ENCODE results near the gene FGF2.

Gene FGF2

GRCh38 chr4:122842392-122842791 is 15.8 kb downstream of the FGF2 start:
- ChIA-PET POLR2A (no interaction called here), CTCF (no interaction called here)
- TF ChIP-seq ZSCAN4 (tag by site-specific recombination; IDR thresholded peaks at IDR 0.05) (no peak), ZNF155 (tag by site-specific recombination; IDR thresholded peaks at IDR 0.05) (no peak), ZNF391 (tag by site-specific recombination; IDR thresholded peaks at IDR 0.05; ENCODE audit: borderline replicate concordance, low read depth) (no peak), ZNF585B (tag by site-specific recombination; IDR thresholded peaks at IDR 0.05) (no peak), ZFP37 (tag by site-specific recombination; IDR thresholded peaks at IDR 0.05) (peak; percentile 49; the same call in 1 of the 2 replicates), ZNF629 (tag by site-specific recombination; IDR thresholded peaks at IDR 0.05) (no peak)
- H3K36me3 ChIP-seq (ENCODE audit: control insufficient read depth in 2 of 2, insufficient read depth in 1 of 2, low read length in 2 of 2), result peaks cover 0 to 9% of the 10 kb centered on the region in 2 experiments; a peak in 1 of 3 replicates
- no peak overlapping the region for H3K27ac ChIP-seq (ENCODE audit: extremely low read depth, low read depth, low read length)
- no peak overlapping the region for H3K4me3 ChIP-seq (ENCODE audit: low read depth, low read length)
- no peaks in the 10 kb centered on the region for H3K9me3 ChIP-seq (ENCODE audit: control insufficient read depth, insufficient read depth, low read depth, low read length)
- H3K4me1 ChIP-seq (ENCODE audit: control insufficient read depth, insufficient read depth, low read length), result peaks cover 8% of the 10 kb centered on the region

GRCh38 chr4:122842984-122843531 is 16.4 kb downstream of the FGF2 start:
- Histone ChIP-seq H3K4me1 (ENCODE audit: control insufficient read depth, insufficient read depth, low read length) (peaks cover 8% of the 10 kb centered on the region), H3K9me3 (ENCODE audit: control insufficient read depth, insufficient read depth, low read depth, low read length) (no peaks in the 10 kb centered on the region), H3K27ac (ENCODE audit: extremely low read depth, low read depth, low read length) (no peak overlapping the region), H3K4me3 (ENCODE audit: low read depth, low read length) (no peak overlapping the region), H3K36me3 (ENCODE audit: control insufficient read depth in 2 of 2, insufficient read depth in 1 of 2, low read length in 2 of 2) (peaks cover 0 to 9% of the 10 kb centered on the region in 2 experiments; a peak in 1 of 3 replicates)
- ChIA-PET POLR2A (no interaction called here), CTCF (no interaction called here)
- TF ChIP-seq ZNF324 (tag by site-specific recombination; IDR thresholded peaks at IDR 0.05) (peak; percentile 25; the same call in 1 of the 2 replicates), ZNF398 (tag by site-specific recombination; IDR thresholded peaks at IDR 0.05) (peak; percentile 42; the same call in 1 of the 2 replicates), SP3 (tag by site-specific recombination; IDR thresholded peaks at IDR 0.05) (peak; percentile 28; the same call in 1 of the 2 replicates), TRIM28 (IDR thresholded peaks at IDR 0.05; ENCODE audit: borderline replicate concordance, low read length) (peak; percentile 70; the same call in 1 of the 2 replicates), ZNF521 (tag by site-specific recombination; IDR thresholded peaks at IDR 0.05) (no peak), ZXDB (tag by site-specific recombination; IDR thresholded peaks at IDR 0.05) (peak; percentile 80), ZNF394 (tag by site-specific recombination; IDR thresholded peaks at IDR 0.05; ENCODE audit: borderline replicate concordance) (peak; percentile 56; the same call in 1 of the 2 replicates), OVOL3 (tag by site-specific recombination; IDR thresholded peaks at IDR 0.05) (peak; percentile 53), HOXD13 (CRISPR knock-in tag; IDR thresholded peaks at IDR 0.05; ENCODE audit: borderline replicate concordance) (0 out of 2 replicates have a peak, but pooled peaks have one; percentile 32), ATF2 (tag by site-specific recombination; IDR thresholded peaks at IDR 0.05; ENCODE audit: low read depth) (peak; percentile 42), ZFP37 (tag by site-specific recombination; IDR thresholded peaks at IDR 0.05) (no peak), IKZF3 (tag by site-specific recombination; IDR thresholded peaks at IDR 0.05) (peak; percentile 89), ZNF302 (tag by site-specific recombination; IDR thresholded peaks at IDR 0.05; ENCODE audit: low read depth) (no peak), ZNF629 (tag by site-specific recombination; IDR thresholded peaks at IDR 0.05) (peak; percentile 90), HOXC10 (CRISPR knock-in tag; IDR thresholded peaks at IDR 0.05) (no peak), ZNF114 (tag by site-specific recombination; IDR thresholded peaks at IDR 0.05) (no peak), ZNF18 (tag by site-specific recombination; IDR thresholded peaks at IDR 0.05) (0 out of 2 replicates have a peak, but pooled peaks have one; percentile 33), ZFP69B (tag by site-specific recombination; IDR thresholded peaks at IDR 0.05) (peak; percentile 67; the same call in 1 of the 2 replicates), ZSCAN30 (tag by site-specific recombination; IDR thresholded peaks at IDR 0.05) (peak; percentile 47; the same call in 1 of the 2 replicates), FEZF1 (tag by site-specific recombination; IDR thresholded peaks at IDR 0.05) (peak; percentile 90), ZNF580 (tag by site-specific recombination; IDR thresholded peaks at IDR 0.05) (0 out of 2 replicates have a peak, but pooled peaks have one; percentile 29), GLI2 (tag by site-specific recombination; IDR thresholded peaks at IDR 0.05; ENCODE audit: borderline replicate concordance, low read depth) (0 out of 2 replicates have a peak, but pooled peaks have one; percentile 15), KLF16 (tag by site-specific recombination; IDR thresholded peaks at IDR 0.05) (peak; percentile 23; the same call in 1 of the 2 replicates), ZBTB20 (tag by site-specific recombination; IDR thresholded peaks at IDR 0.05) (peak; percentile 83)

All from HEK293 (cell line).